Measurements from ENCODE around the gene RNLS. TPM values are rescaled to one million over a fixed set of nuclear protein-coding genes. Genes with fewer than 3 reads are reported as not detected.
"Not testable (repeated sequence)": the region's sequence is repeated elsewhere in the genome, so short reads cannot be mapped to it uniquely, and the experiment has no call there.

The RNLS gene
- total RNA-seq, 1 donor from 2014 or later = 4.4 TPM

- H3K27me3 Mint-ChIP-seq (ENCODE audit: unreplicated experiment) = no peaks in the 10 kb centered on the region
- no peaks in the 10 kb centered on the region for H3K36me3 Mint-ChIP-seq (ENCODE audit: unreplicated experiment)
- no peak overlapping the region for H3K27ac Mint-ChIP-seq (ENCODE audit: unreplicated experiment)
- peaks cover 1% of the 10 kb centered on the region for H3K9me3 Mint-ChIP-seq (ENCODE audit: unreplicated experiment)
- TF ChIP-seq, protein P1, sequence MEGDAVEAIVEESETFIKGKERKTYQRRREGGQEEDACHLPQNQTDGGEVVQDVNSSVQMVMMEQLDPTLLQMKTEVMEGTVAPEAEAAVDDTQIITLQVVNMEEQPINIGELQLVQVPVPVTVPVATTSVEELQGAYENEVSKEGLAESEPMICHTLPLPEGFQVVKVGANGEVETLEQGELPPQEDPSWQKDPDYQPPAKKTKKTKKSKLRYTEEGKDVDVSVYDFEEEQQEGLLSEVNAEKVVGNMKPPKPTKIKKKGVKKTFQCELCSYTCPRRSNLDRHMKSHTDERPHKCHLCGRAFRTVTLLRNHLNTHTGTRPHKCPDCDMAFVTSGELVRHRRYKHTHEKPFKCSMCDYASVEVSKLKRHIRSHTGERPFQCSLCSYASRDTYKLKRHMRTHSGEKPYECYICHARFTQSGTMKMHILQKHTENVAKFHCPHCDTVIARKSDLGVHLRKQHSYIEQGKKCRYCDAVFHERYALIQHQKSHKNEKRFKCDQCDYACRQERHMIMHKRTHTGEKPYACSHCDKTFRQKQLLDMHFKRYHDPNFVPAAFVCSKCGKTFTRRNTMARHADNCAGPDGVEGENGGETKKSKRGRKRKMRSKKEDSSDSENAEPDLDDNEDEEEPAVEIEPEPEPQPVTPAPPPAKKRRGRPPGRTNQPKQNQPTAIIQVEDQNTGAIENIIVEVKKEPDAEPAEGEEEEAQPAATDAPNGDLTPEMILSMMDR (IDR thresholded peaks at IDR 0.05; ENCODE audit: partially characterized antibody, unreplicated experiment) = no peak
- no peak for DNase-seq
- H3K4me3 Mint-ChIP-seq (ENCODE audit: unreplicated experiment) = no peak overlapping the region
- H3K4me1 Mint-ChIP-seq (ENCODE audit: low read depth, unreplicated experiment) = no peaks in the 10 kb centered on the region
These were observed 88.6 kb downstream of the RNLS start for GRCh38 chr10:88494537-88494936.

DNA sequence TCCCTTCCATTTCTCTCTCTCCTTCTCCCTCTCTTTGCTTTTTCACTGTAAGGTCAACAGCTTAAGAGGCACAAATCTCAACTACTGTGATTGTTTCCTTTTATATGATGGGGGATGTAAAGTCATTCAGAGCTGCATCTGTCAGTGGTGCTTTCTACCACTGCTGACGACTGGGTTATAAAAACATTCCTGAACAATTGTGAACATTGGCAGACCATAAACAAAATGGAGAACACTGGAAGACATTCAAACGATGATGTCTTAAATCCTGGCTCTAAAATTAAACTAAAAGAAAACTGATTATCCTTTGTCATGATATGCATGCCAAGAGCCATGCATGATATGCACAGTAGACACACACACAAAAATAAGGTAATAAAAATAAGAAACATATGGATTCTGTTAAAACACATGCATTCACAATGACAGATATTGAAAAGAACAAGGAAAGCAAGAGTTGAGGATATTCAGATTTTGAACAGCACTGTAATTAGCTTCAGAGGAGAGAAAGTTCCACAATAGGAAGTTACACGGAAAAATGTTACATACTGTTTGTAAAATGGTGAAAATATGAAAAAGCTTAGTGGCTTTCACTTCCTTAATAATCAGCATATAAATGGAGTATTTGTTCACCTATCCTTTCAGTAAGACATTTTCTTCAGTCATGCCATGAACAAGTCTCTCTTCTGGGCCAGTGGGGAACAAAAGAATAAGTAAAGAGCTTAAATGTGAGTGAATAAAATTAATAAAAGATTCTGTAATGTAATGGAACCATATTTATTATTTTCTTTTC, 89.2 kb downstream of the RNLS start:
- Mint-ChIP-seq H3K9me3 (ENCODE audit: unreplicated experiment) (peaks cover 1% of the 10 kb centered on the region), H3K27me3 (ENCODE audit: unreplicated experiment) (no peaks in the 10 kb centered on the region), H3K36me3 (ENCODE audit: unreplicated experiment) (no peaks in the 10 kb centered on the region), H3K4me1 (ENCODE audit: low read depth, unreplicated experiment) (no peaks in the 10 kb centered on the region), H3K27ac (ENCODE audit: unreplicated experiment) (no peak overlapping the region), H3K4me3 (ENCODE audit: unreplicated experiment) (no peak overlapping the region)
- TF ChIP-seq, protein P1 (IDR thresholded peaks at IDR 0.05; ENCODE audit: partially characterized antibody, unreplicated experiment) = no peak
- no peak for DNase-seq

- Mint-ChIP-seq H3K27me3 (ENCODE audit: unreplicated experiment) (no peaks in the 10 kb centered on the region), H3K9me3 (ENCODE audit: unreplicated experiment) (no peaks in the 10 kb centered on the region), H3K4me1 (ENCODE audit: low read depth, unreplicated experiment) (no peaks in the 10 kb centered on the region), H3K36me3 (ENCODE audit: unreplicated experiment) (no peaks in the 10 kb centered on the region), H3K27ac (ENCODE audit: unreplicated experiment) (no peak overlapping the region), H3K4me3 (ENCODE audit: unreplicated experiment) (no peak overlapping the region)
- TF ChIP-seq, protein P1 (IDR thresholded peaks at IDR 0.05; ENCODE audit: partially characterized antibody, unreplicated experiment) = no peak
- DNase-seq = no peak
These were observed 91.8 kb downstream of the RNLS start for GRCh38 chr10:88491314-88491713.

DNA sequence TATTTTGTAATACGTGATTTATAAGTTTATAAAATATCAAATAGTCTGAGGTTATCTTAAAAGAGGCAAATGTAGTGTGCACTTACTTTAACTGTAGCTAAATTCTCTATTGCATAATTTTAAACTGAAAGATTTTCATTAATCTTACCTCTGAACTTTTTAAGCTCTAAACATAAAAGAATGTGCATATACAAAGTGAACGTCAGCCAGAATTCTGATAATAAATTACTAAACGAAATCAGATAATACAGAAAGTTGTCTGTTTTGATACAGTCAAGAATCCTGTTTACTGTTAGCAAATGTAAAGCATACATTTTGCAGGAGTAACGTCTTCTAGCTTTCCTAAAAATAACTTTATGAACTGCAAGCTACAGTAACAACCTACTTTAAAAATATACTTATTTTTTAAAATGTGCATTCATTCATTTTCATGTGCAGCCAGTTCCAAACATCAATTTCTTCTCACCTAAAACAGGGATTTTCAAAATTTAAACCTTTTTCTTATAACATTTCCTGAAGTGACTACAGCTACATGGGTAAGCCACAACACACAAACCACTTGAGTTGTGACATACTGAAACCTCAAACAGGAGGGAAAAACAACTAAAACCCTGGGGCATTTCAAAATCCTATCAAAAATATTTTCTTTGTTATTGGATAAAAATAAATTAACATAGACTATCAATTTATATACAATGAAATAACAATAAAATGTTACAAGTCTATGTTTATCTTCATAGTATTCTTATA, 92.7 kb downstream of the RNLS start:
- Mint-ChIP-seq H3K9me3 (ENCODE audit: unreplicated experiment) (no peaks in the 10 kb centered on the region), H3K36me3 (ENCODE audit: unreplicated experiment) (no peaks in the 10 kb centered on the region), H3K4me1 (ENCODE audit: low read depth, unreplicated experiment) (no peaks in the 10 kb centered on the region), H3K27ac (ENCODE audit: unreplicated experiment) (no peak overlapping the region), H3K27me3 (ENCODE audit: unreplicated experiment) (no peaks in the 10 kb centered on the region), H3K4me3 (ENCODE audit: unreplicated experiment) (no peak overlapping the region)
- TF ChIP-seq, protein P1 (IDR thresholded peaks at IDR 0.05; ENCODE audit: partially characterized antibody, unreplicated experiment) = no peak
- no peak for DNase-seq

- Mint-ChIP-seq H3K4me3 (ENCODE audit: unreplicated experiment) (no peak overlapping the region), H3K9me3 (ENCODE audit: unreplicated experiment) (no peaks in the 10 kb centered on the region), H3K27me3 (ENCODE audit: unreplicated experiment) (no peaks in the 10 kb centered on the region), H3K36me3 (ENCODE audit: unreplicated experiment) (no peaks in the 10 kb centered on the region), H3K27ac (ENCODE audit: unreplicated experiment) (no peak overlapping the region), H3K4me1 (ENCODE audit: low read depth, unreplicated experiment) (no peaks in the 10 kb centered on the region)
- no peak for DNase-seq
- TF ChIP-seq, protein P1 (IDR thresholded peaks at IDR 0.05; ENCODE audit: partially characterized antibody, unreplicated experiment) = no peak
These were observed 94.0 kb downstream of the RNLS start for GRCh38 chr10:88489107-88489506.

- H3K4me1 Mint-ChIP-seq (ENCODE audit: low read depth, unreplicated experiment); H3K9me3 Mint-ChIP-seq (ENCODE audit: unreplicated experiment); H3K4me3 Mint-ChIP-seq (ENCODE audit: unreplicated experiment); DNase-seq; H3K27ac Mint-ChIP-seq (ENCODE audit: unreplicated experiment); H3K27me3 Mint-ChIP-seq (ENCODE audit: unreplicated experiment); H3K36me3 Mint-ChIP-seq (ENCODE audit: unreplicated experiment): not testable (repeated sequence)
These were observed 96.3 kb downstream of the RNLS start for GRCh38 chr10:88486816-88487215.
